ENCODE results near the gene ZNF326.

Gene ZNF326

GRCh38 chr1:89966656-89967055 lies 28.3 kb upstream of the ZNF326 start:
- in situ Hi-C loops (cut with MboI; ENCODE audit: low sequenced_read_pairs, unreplicated experiment): no loop called here
- no peak for TF ChIP-seq CTCF (IDR thresholded peaks at IDR 0.05; ENCODE audit: borderline replicate concordance, control extremely low read depth, extremely low read depth, insufficient read depth, missing control alignments)
- DNase-seq (ENCODE audit: low spot score): no peak

- DNase-seq (ENCODE audit: low spot score): no peak
- no peak for TF ChIP-seq CTCF (IDR thresholded peaks at IDR 0.05; ENCODE audit: borderline replicate concordance, control extremely low read depth, extremely low read depth, insufficient read depth, missing control alignments)
- in situ Hi-C loops (cut with MboI; ENCODE audit: low sequenced_read_pairs, unreplicated experiment): no loop called here
Observed at GRCh38 chr1:89971600-89971999, 23.3 kb upstream of the ZNF326 start.

GRCh38 chr1:89972024-89972423 lies 22.9 kb upstream of the ZNF326 start:
- in situ Hi-C loops (cut with MboI; ENCODE audit: low sequenced_read_pairs, unreplicated experiment): no loop called here
- no peak for TF ChIP-seq CTCF (IDR thresholded peaks at IDR 0.05; ENCODE audit: borderline replicate concordance, control extremely low read depth, extremely low read depth, insufficient read depth, missing control alignments)
- DNase-seq (ENCODE audit: low spot score): no peak

- in situ Hi-C loops (cut with MboI; ENCODE audit: low sequenced_read_pairs, unreplicated experiment): no loop called here
- no peak for DNase-seq (ENCODE audit: low spot score)
- TF ChIP-seq CTCF (IDR thresholded peaks at IDR 0.05; ENCODE audit: borderline replicate concordance, control extremely low read depth, extremely low read depth, insufficient read depth, missing control alignments): no peak
Observed at GRCh38 chr1:89973471-89974127, 21.3 kb upstream of the ZNF326 start.

GRCh38 chr1:89974256-89974655 lies 20.7 kb upstream of the ZNF326 start:
- in situ Hi-C loops (cut with MboI; ENCODE audit: low sequenced_read_pairs, unreplicated experiment): no loop called here
- DNase-seq (ENCODE audit: low spot score): no peak
- TF ChIP-seq CTCF (IDR thresholded peaks at IDR 0.05; ENCODE audit: borderline replicate concordance, control extremely low read depth, extremely low read depth, insufficient read depth, missing control alignments): no peak

GRCh38 chr1:89974696-89975470 lies 20.0 kb upstream of the ZNF326 start:
- no peak for TF ChIP-seq CTCF (IDR thresholded peaks at IDR 0.05; ENCODE audit: borderline replicate concordance, control extremely low read depth, extremely low read depth, insufficient read depth, missing control alignments)
- DNase-seq (ENCODE audit: low spot score): no peak
- in situ Hi-C loops (cut with MboI; ENCODE audit: low sequenced_read_pairs, unreplicated experiment): loop anchor here (25.0 kb wide), 1 partner anchor 463 kb away; the partner anchor contains the start of gene LRRC8B
